Brain pericyte (primary cell): ENCODE results near the gene METTL1.

Experiments used
- DNase-seq: peaks from one replicate; pipeline ENCODE4 v3.0.0-alpha.2; 2012; ENCODE audit warnings: low read depth, low spot score

Gene METTL1

GRCh38 chr12:57769594-57769993 is 2.3 kb downstream of the METTL1 start:
- no peak for DNase-seq

DNA sequence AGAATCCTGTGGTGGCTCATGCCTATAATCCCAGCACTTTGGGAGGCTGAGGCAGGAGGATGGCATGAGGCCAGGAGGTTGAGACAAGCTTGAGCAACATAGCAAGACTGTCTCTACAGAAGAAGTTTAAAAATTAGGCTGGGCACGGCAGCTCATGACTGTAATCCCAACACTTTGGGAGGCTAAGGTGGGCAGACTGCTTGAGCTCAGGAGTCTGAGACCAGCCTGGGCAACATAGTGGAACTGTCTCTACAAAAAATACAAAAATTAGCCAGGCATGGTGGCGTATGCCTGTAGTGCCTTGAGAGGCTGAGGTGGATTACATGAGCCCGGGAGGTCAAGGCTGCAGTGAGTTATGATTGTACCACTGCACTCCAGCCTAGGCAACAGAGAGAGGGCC is 4.0 kb downstream of the METTL1 start:
- DNase-seq: no peak

- DNase-seq: no peak
These were observed 4.6 kb downstream of the METTL1 start for GRCh38 chr12:57767305-57767698.

- DNase-seq: no peak
These were observed 5.2 kb downstream of the METTL1 start, which contains the start of gene CYP27B1 for GRCh38 chr12:57766464-57767304. TSS of gene CYP27B1 (minus strand) at chr12:57767078. CDS start at chr12:57767041, 37 bp downstream.

- no peak for DNase-seq
These were observed 6.0 kb downstream of the METTL1 start for GRCh38 chr12:57765698-57766463.

GRCh38 chr12:57765003-57765697 is 6.8 kb downstream of the METTL1 start:
- DNase-seq: no peak

- no peak for DNase-seq
These were observed 7.3 kb downstream of the METTL1 start for GRCh38 chr12:57764662-57765002.

- no peak for DNase-seq
These were observed 7.8 kb downstream of the METTL1 start for GRCh38 chr12:57763881-57764661.

DNA sequence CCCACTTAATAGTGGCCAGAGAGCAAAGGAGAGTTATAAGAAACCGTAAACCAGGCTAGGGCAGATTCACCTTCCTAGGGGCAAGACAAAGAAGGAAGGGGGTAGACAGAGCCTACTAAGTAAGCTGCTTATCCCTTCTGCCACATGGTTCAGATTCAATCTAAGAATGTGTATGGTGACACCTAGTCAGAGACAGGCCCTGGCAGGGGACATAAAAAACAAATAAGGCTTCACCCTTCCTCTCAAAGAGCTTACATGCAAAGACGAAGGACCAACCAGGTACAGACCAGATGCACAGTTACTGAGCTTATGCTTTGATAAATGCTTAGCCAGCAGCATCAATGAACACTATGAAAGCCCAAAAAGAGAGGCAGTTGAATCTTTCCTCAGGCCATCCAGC is 9.4 kb downstream of the METTL1 start:
- DNase-seq: no peak

DNA sequence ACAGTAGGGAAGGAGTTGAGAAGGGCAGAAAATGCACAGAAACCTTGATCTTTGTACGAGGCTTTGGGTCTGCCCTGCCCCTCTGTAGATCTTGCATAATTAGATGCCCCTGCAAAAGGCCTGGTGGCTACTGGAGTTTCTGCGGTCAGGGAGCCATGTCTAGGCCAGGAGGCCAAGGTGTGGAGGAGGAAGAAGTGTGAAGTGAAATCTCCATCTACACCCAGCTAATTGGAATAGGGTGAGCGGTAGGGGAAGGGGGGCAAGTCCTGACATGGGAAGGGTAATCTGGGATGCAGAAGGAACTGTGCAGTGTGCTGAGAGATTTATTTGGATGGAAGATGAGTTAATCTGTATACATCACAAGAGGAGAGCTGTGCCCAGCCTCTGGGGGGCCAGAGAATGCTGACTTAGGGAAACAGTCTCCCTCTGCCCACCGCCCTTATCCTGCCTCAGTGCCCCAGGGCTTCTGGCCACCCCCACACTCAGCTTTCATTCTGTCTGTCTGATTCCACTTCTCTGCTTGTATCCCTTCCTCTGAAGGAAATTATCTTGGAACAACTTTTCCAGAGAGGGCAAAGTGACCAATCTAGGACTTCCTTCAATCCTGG is 10.4 kb downstream of the METTL1 start:
- DNase-seq: no peak

DNA sequence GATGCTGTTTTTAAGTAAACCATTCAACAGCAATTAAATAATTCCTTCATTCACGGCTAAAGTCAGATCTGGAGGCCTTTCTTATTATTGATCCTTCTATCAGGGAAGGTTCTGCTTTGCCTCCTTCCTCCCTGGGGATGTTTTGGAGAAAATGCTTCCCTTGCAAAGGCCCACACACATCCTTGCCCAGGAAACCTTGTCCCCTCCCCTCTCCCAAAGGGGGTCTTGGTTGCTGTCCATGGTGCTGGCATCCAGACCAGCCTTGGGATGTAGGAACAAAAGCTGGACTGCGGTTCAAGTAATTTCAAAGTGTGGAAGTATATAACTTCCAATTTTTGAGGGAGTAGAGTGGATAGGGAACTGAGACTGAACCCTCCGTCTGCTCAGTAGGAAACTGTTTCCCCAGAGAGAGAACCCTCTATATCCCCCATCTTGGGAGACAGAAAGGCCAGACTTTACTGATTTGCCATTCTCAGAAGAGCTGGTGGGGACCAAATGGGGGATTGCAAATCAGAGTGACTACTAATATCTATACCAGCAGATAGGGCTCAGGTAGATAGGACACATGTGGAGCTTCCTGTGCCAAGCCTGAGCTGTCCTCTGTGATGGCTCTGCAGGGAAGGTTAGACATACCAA is 11.4 kb downstream of the METTL1 start:
- no peak for DNase-seq

DNA sequence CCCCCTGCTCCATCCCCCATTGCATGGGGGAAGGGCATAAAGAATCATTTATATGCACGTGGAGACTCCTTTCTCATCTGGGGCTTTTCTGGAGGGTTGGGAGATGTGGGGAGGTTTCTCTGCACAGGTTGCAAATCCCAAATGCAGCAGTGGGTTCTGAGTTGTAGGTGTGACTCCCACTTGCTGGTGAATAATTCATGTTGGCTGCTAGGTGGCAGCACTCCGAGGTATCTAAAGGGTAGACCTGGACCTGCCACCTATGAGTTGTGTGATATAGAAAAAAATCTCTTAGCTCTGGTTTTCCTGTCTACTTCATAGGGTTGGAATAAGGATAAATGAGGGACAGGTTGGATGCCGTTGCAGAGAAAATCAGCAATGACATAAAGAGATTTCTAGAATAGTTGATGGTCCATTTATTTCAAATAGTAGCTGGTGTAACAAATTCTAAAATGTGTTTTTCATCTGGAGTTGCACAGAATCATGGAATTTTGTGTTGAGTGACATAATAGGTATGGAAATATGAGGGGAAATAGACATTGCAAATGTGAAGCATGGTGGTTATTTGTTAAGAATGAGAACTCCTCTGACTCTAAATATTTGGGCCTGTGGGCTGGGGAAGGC is 12.4 kb downstream of the METTL1 start:
- no peak for DNase-seq

- no peak for DNase-seq
These were observed 13.1 kb downstream of the METTL1 start for GRCh38 chr12:57758552-57759359.

GRCh38 chr12:57757771-57758170 is 14.1 kb downstream of the METTL1 start:
- DNase-seq: no peak

DNA sequence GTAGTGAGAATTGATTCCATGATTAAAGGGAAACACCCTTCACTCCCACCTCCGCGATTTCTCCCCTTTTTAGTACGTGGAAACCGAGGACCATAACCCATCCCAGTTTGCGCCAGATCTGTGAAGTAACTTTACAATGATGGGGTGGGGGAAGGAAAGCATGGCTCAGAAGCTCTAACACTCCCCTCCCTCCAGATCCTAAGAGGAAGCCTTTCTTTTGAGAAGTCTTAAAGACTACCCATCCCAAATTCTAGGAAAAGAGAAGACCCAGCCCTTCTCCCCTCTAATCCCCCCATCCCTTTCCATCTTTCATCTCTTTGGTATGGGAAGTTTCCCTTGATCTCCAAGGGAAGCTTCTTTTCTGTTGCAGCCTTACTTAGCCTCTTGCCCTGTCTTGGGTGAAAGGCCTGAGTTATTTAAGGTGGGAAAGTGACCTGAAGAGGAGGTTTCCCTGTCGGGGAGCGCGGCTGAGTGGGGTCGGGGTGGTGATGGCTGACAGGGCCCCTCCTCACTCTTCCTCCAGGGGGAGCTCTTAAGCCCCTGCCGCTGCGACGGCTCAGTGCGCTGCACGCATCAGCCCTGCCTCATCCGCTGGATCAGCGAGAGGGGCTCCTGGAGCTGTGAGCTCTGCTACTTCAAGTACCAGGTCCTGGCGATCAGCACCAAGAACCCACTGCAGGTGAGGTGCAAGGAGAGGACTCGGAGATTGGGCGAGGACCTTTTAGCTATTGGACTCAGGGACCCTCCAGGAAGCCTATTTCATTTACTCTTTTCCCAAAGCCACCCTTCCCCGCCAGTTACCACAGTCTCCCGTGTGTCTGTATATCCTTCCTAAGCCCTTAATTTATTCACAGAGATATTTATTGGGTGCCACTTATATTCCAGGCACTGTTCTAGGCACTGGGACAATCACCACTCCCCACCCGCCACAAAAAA is 15.2 kb downstream of the METTL1 start:
- no peak for DNase-seq

- DNase-seq: no peak
These were observed 16.2 kb downstream of the METTL1 start for GRCh38 chr12:57755454-57756372.

GRCh38 chr12:57755194-57755453 is 16.8 kb downstream of the METTL1 start:
- DNase-seq: no peak
